GM12892 (cell line): ENCODE data around the gene VAV3.

Experiments used
- POLR2A ChIP-seq: IDR thresholded peaks from 2 replicates; pipeline ENCODE4 v1.6.1; 2011; ENCODE audit warnings: low read depth, low read length, control low read depth
- POLR2AphosphoS5 ChIP-seq: IDR thresholded peaks from 2 replicates; pipeline ENCODE4 v1.6.1; 2011; ENCODE audit warnings: low read depth, low read length, control low read depth
- TAF1 ChIP-seq: IDR thresholded peaks from 2 replicates; pipeline ENCODE4 v1.6.1; 2011; ENCODE audit warnings: low read depth, mild to moderate bottlenecking, control low read depth, low read length, borderline replicate concordance

DNA sequence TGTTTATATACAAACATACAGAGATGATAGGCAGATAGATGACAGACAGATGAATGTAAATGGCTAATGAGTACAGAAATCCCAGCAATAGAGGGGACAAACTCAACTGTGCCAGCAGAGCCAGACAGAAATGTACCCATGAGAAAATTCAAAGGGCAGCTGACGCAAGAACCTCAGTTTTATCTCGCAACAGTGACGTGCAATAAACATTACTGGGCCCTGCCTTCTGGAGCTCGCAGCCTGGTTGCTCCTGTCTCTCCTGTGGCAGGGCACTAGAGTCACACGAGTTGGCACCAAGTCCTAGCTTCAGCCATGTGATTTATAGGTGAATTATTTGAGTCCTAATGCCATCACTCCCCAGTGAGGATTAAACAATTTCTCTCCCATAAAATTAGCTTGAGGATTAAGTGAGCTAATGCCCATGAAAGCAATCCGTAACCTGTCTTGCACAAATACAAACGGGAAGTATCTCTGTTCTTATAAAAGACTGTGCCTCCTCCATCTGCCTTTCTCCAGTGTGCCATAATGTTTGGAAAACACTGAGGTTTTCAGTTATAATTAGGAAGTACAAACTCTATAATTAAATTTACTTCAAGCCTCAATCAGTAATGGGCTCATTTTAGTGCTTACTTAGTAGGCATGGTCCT is 50.7 kb downstream of the VAV3 start:
- no peak for TF ChIP-seq POLR2A
- no peak for TF ChIP-seq POLR2AphosphoS5
- TF ChIP-seq TAF1: no peak
